ENCODE results near the gene TMEM135. TPM values are rescaled to one million over a fixed set of nuclear protein-coding genes. Genes with fewer than 3 reads are reported as not detected.
"Not testable (repeated sequence)": the region's sequence is repeated elsewhere in the genome, so short reads cannot be mapped to it uniquely, and the experiment has no call there.

TMEM135 gene
- total RNA-seq, 1 experiment from 2014 or later: 65.5 TPM

DNA sequence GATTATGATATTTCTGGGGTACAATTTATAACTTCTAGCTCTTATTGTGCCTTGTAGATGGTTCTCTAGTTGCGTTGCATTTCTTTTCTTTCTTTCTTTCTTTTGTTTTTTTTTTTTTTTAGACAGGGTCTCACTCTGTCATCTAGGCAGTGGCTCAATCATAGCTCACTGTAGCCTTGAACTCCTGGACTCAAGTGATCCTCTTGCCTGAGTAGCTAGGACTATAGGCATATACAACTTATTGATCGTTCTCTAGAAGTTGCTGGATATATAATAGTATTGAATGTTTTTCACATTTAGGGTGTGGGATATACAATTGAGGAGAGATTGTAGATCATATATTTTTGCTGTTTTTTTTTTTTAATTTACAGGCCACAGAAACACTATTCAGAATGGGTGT is 119.2 kb downstream of the TMEM135 start:
- DNase-seq (ENCODE audit: low read depth, low spot score): no peak
- Histone ChIP-seq H3K9me3 (ENCODE audit: control insufficient read depth, insufficient read depth, low read depth, low read length) (no peaks in the 10 kb centered on the region), H3K27ac (ENCODE audit: low read length) (no peak overlapping the region), H3K4me3 (ENCODE audit: low read depth in 2 of 2, low read length in 2 of 2) (no peak overlapping the region), H3K27me3 (ENCODE audit: control insufficient read depth, insufficient read depth, low read length) (no peaks in the 10 kb centered on the region), H3K36me3 (ENCODE audit: control insufficient read depth, insufficient read depth, low read length) (no peaks in the 10 kb centered on the region), H3K4me1 (ENCODE audit: control insufficient read depth, insufficient read depth, low read length) (no peaks in the 10 kb centered on the region)
- ChIA-PET CTCF (no interaction called here), POLR2A (interaction anchor here (0.6 kb wide), 1 partner anchor 10 kb away, joined by 3 read pairs; no protein-coding TSS in a partner anchor)
- BruUV-seq (replicated peaks): no TSS peak
- no peak for ATAC-seq
- intact Hi-C loops (cut with micrococcal nuclease; ENCODE audit: unreplicated experiment) (no loop called here), in situ Hi-C loops (cut with HindIII; ENCODE audit: low pct_unique_long_range_greater_than_20kb, low sequenced_read_pairs) (no loop called here)
- TF ChIP-seq, protein P1, sequence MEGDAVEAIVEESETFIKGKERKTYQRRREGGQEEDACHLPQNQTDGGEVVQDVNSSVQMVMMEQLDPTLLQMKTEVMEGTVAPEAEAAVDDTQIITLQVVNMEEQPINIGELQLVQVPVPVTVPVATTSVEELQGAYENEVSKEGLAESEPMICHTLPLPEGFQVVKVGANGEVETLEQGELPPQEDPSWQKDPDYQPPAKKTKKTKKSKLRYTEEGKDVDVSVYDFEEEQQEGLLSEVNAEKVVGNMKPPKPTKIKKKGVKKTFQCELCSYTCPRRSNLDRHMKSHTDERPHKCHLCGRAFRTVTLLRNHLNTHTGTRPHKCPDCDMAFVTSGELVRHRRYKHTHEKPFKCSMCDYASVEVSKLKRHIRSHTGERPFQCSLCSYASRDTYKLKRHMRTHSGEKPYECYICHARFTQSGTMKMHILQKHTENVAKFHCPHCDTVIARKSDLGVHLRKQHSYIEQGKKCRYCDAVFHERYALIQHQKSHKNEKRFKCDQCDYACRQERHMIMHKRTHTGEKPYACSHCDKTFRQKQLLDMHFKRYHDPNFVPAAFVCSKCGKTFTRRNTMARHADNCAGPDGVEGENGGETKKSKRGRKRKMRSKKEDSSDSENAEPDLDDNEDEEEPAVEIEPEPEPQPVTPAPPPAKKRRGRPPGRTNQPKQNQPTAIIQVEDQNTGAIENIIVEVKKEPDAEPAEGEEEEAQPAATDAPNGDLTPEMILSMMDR (IDR thresholded peaks at IDR 0.05): no peak
- TF ChIP-seq TCF7L2 (IDR thresholded peaks at IDR 0.05; ENCODE audit: low read depth, low read length): no peak

DNA sequence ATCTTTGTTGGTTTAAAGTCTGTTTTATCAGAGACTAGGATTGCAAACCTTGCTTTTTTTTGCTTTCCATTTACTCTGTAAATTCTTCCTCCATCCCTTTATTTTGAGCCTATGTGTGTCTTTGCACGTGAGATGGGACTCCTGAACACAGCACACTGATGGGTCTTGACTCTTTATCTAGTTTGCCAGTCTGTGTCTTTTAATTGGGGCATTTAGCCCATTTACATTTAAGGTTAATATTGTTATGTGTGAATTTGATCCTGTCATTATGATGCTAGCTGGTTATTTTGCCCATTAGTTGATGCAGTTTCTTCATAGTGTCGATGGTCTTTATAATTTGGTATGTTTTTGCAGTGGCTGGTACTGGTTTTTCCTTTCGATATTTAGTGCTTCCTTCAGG is 131.3 kb downstream of the TMEM135 start:
- H3K9me3 ChIP-seq (ENCODE audit: control insufficient read depth, insufficient read depth, low read depth, low read length); H3K36me3 ChIP-seq (ENCODE audit: control insufficient read depth, insufficient read depth, low read length); H3K4me3 ChIP-seq (ENCODE audit: low read depth in 2 of 2, low read length in 2 of 2); BruUV-seq (replicated peaks); POLR2A ChIA-PET; H3K27ac ChIP-seq (ENCODE audit: low read length); DNase-seq (ENCODE audit: low read depth, low spot score); CTCF ChIA-PET; in situ Hi-C loops (cut with HindIII; ENCODE audit: low pct_unique_long_range_greater_than_20kb, low sequenced_read_pairs); intact Hi-C loops (cut with micrococcal nuclease; ENCODE audit: unreplicated experiment); H3K27me3 ChIP-seq (ENCODE audit: control insufficient read depth, insufficient read depth, low read length); ATAC-seq: not testable (repeated sequence)
- peaks cover 28% of the 10 kb centered on the region for H3K4me1 ChIP-seq (ENCODE audit: control insufficient read depth, insufficient read depth, low read length)

DNA sequence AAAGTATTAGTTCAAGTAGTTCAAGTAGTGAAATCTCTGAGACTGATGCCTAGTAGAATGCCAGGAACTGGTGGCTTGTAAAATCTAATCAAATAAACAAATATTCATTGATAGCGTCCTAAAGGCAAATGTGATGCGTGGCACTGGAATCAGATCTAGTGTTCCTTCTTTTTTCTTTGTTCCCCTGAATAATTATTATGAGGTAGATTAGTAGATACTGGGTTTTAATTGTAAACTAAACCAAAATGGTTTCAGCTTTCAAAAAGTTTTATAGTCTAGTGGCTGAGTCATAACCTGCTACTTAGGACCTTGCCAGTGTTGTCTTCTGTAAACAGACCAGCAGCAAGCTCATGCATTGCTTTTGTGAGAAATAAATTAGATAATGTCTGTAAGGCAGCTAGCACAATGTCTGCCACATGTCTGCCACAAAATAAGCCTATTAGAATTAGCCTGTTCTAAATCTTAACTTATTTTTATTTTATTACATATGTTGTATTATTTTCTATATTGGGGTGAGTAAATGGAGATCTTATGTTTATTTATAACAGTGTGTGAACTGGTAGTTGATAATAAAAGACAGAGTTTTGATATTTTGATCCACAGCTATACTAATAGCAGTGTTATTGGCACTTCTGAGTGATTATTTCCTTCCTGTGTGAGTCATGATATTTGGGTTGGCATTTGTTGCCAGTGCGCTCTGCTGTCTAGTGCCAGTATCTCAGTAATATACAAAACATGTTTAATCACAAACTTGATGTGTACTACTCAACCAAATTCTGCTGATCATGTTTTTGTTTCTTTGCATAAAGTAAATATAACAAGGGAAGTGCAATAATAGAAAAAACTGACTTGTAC is 135.7 kb downstream of the TMEM135 start:
- Histone ChIP-seq H3K4me1 (ENCODE audit: control insufficient read depth, insufficient read depth, low read length) (peaks cover 34% of the 10 kb centered on the region), H3K27ac (ENCODE audit: low read length) (peak overlapping the region; percentile 42; the same call in 1 of the 2 replicates), H3K9me3 (ENCODE audit: control insufficient read depth, insufficient read depth, low read depth, low read length) (no peaks in the 10 kb centered on the region), H3K36me3 (ENCODE audit: control insufficient read depth, insufficient read depth, low read length) (no peaks in the 10 kb centered on the region), H3K4me3 (ENCODE audit: low read depth in 2 of 2, low read length in 2 of 2) (no peak overlapping the region), H3K27me3 (ENCODE audit: control insufficient read depth, insufficient read depth, low read length) (no peaks in the 10 kb centered on the region)
- no TSS peak for BruUV-seq (replicated peaks)
- ATAC-seq (peak; percentile 96), DNase-seq (ENCODE audit: low read depth, low spot score) (peak; percentile 20)
- intact Hi-C loops (cut with micrococcal nuclease; ENCODE audit: unreplicated experiment) (no loop called here), in situ Hi-C loops (cut with HindIII; ENCODE audit: low pct_unique_long_range_greater_than_20kb, low sequenced_read_pairs) (no loop called here)
- POLR2A ChIA-PET: no interaction called here
- CTCF ChIA-PET: no interaction called here
- TF ChIP-seq POLR2AphosphoS5 (IDR thresholded peaks at IDR 0.05; ENCODE audit: low read depth, low read length) (peak; percentile 60), TCF7L2 (IDR thresholded peaks at IDR 0.05; ENCODE audit: low read depth, low read length) (peak; percentile 95)
- TF ChIP-seq, protein P1 (IDR thresholded peaks at IDR 0.05): no peak
